Renal pelvis (tissue), 4 donors: ENCODE measurements around the gene LILRB3. TPM values are rescaled to one million over a fixed set of nuclear protein-coding genes. Genes with fewer than 3 reads are reported as not detected.

Experiments
- DNase-seq: peaks from one replicate; pipeline ENCODE4 v3.0.0-alpha.2; 2013
- polyA plus RNA-seq, 3 donors: library from polyadenylated mRNA; unstranded; fragments of 120-200 nt; gene quantifications; one replicate each; pipeline ENCODE4 v1.2.1, GENCODE V29; 2013; ENCODE audit not compliant: insufficient read length in 3 of 3

Gene LILRB3
- polyA plus RNA-seq, 3 donors: 1.6 to 2.4 (median 1.6) TPM

DNA sequence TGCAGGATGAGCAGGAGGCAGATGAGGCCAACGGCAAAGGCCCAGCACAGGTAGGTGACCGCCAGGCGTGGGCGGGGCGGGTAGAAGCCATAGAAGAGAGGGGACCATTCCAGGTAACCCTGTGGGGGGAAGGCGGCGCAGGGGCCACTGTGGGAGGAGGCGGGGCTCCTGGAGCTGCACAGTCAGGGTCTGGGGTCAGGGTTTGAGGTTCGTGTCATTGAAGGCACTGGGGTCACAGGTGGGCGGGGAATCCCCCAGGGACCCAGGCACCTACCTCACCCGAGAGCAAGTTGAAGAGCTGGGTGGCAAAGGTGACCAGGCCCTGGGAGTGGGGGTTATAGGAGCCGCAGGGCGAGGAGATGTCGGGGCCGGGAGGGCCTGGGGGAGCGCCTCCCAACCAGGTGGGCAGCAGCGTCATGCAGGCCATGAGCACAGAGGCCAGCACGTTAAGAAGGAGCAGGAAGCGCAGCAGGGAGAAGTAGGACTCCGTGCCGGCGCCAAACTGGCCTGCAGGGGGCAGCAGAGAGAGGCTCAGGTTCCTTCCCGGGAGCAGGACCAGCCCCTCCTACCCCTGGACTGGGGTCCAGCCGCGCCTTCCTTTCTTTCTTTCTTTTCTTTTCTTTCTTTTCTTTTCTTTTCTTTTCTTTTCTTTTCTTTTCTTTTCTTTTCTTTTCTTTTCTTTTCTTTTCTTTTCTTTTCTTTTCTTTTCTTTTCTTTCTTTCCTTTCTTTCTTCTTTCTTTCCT lies 54.5 kb downstream of the LILRB3 start:
- DNase-seq: peak; percentile 89

Other genes starting within 250 kb of the LILRB3 start
- gene CACNG6, start 231.4 kb downstream of the LILRB3 start, polyA plus RNA-seq: under 1 TPM; 0.65 to 0.88 (median 0.73) TPM
- under 1 TPM in 1 of 3 donors, not detected in 2; 0.38 TPM for gene VSTM1, start 159.1 kb downstream of the LILRB3 start, polyA plus RNA-seq
- under 1 TPM; 0.16 to 0.30 (median 0.21) TPM for gene TARM1, start 141.6 kb downstream of the LILRB3 start, polyA plus RNA-seq
- gene OSCAR, start 122.2 kb downstream of the LILRB3 start, polyA plus RNA-seq: under 1 TPM; 0.27 to 0.40 (median 0.30) TPM
- 100 to 1,000 TPM; 126 to 157 (median 156) TPM for gene NDUFA3, start 120.2 kb downstream of the LILRB3 start, polyA plus RNA-seq
- 10 to 100 TPM; 18.2 to 22.2 (median 21.9) TPM for gene TFPT, start 107.3 kb downstream of the LILRB3 start, polyA plus RNA-seq
- 10 to 100 TPM; 72.8 to 83.6 (median 74.5) TPM for gene PRPF31, start 107.3 kb downstream of the LILRB3 start, polyA plus RNA-seq
- gene CNOT3, start 85.2 kb downstream of the LILRB3 start, polyA plus RNA-seq: 10 to 100 TPM; 60.6 to 69.8 (median 69.0) TPM
- gene LENG1, start 63.3 kb downstream of the LILRB3 start, polyA plus RNA-seq: 10 to 100 TPM in 1 of 3 donors, 1 to 10 TPM in 2; 8.2 to 10.4 (median 8.5) TPM
- gene TMC4, start 49.8 kb downstream of the LILRB3 start, polyA plus RNA-seq: 10 to 100 TPM; 33.3 to 38.4 (median 35.7) TPM
- gene MBOAT7, start 33.4 kb downstream of the LILRB3 start, polyA plus RNA-seq: 10 to 100 TPM; 74.1 to 97.8 (median 84.2) TPM
- gene TSEN34, start 31.7 kb downstream of the LILRB3 start, polyA plus RNA-seq: 10 to 100 TPM; 48.5 to 70.9 (median 67.9) TPM
- gene RPS9, start 22.1 kb downstream of the LILRB3 start, polyA plus RNA-seq: 1,000 to 10,000 TPM; 1,622 to 1,775 (median 1,767) TPM
- under 1 TPM; 0.34 to 0.70 (median 0.53) TPM for gene LILRA6, start 19.8 kb upstream of the LILRB3 start, polyA plus RNA-seq
- gene LILRB5, start 34.3 kb upstream of the LILRB3 start, polyA plus RNA-seq: 1 to 10 TPM; 1.7 to 2.2 (median 2.1) TPM
- 1 to 10 TPM in 2 of 3 donors, under 1 TPM in 1; 0.95 to 1.2 (median 1.0) TPM for gene LILRB2, start 58.1 kb upstream of the LILRB3 start, polyA plus RNA-seq
- gene LILRA5, start 90.2 kb upstream of the LILRB3 start, polyA plus RNA-seq: under 1 TPM; 0.33 to 0.38 (median 0.37) TPM
- gene LILRA4, start 116.2 kb upstream of the LILRB3 start, polyA plus RNA-seq: under 1 TPM in 1 of 3 donors, not detected in 2; 0.07 TPM
- 1 to 10 TPM; 3.6 to 7.3 (median 4.3) TPM for gene LAIR1, start 141.9 kb upstream of the LILRB3 start, polyA plus RNA-seq
- 10 to 100 TPM; 11.5 to 14.4 (median 14.1) TPM for gene TTYH1, start 192.5 kb upstream of the LILRB3 start, polyA plus RNA-seq
- 100 to 1,000 TPM; 156 to 228 (median 218) TPM for gene LENG8, start 226.2 kb upstream of the LILRB3 start, polyA plus RNA-seq
- 1 to 10 TPM; 1.9 to 2.4 (median 2.2) TPM for gene LENG9, start 240.8 kb upstream of the LILRB3 start, polyA plus RNA-seq